Measurements from ENCODE around the gene SCUBE3.

SCUBE3 gene

GRCh38 chr6:35181933-35182612 is 31.7 kb upstream of the SCUBE3 start:
- peak; percentile 79 for DNase-seq (ENCODE audit: low read depth)

- DNase-seq (ENCODE audit: low read depth), result no peak
Observed at GRCh38 chr6:35183281-35183680, 30.5 kb upstream of the SCUBE3 start.

- DNase-seq (ENCODE audit: low read depth), result no peak
Observed at GRCh38 chr6:35183935-35184334, 29.8 kb upstream of the SCUBE3 start.

GRCh38 chr6:35184580-35185301 is 29.0 kb upstream of the SCUBE3 start:
- DNase-seq (ENCODE audit: low read depth), result no peak

GRCh38 chr6:35185302-35185681 is 28.5 kb upstream of the SCUBE3 start:
- peak; percentile 65 for DNase-seq (ENCODE audit: low read depth)

GRCh38 chr6:35185971-35186370 is 27.8 kb upstream of the SCUBE3 start:
- DNase-seq (ENCODE audit: low read depth), result no peak

- no peak for DNase-seq (ENCODE audit: low read depth)
Observed at GRCh38 chr6:35186571-35186970, 27.2 kb upstream of the SCUBE3 start.

- no peak for DNase-seq (ENCODE audit: low read depth)
Observed at GRCh38 chr6:35188886-35189285, 24.9 kb upstream of the SCUBE3 start.

GRCh38 chr6:35190306-35190705 is 23.4 kb upstream of the SCUBE3 start:
- DNase-seq (ENCODE audit: low read depth), result no peak

GRCh38 chr6:35191889-35192288 is 21.9 kb upstream of the SCUBE3 start:
- no peak for DNase-seq (ENCODE audit: low read depth)

GRCh38 chr6:35192301-35192860 is 21.4 kb upstream of the SCUBE3 start:
- DNase-seq (ENCODE audit: low read depth), result no peak

- no peak for DNase-seq (ENCODE audit: low read depth)
Observed at GRCh38 chr6:35194390-35194789, 19.4 kb upstream of the SCUBE3 start.

GRCh38 chr6:35195120-35195780 is 18.5 kb upstream of the SCUBE3 start:
- DNase-seq (ENCODE audit: low read depth), result peak; percentile 27

- no peak for DNase-seq (ENCODE audit: low read depth)
Observed at GRCh38 chr6:35197196-35197595, 16.6 kb upstream of the SCUBE3 start.

GRCh38 chr6:35199866-35200265 is 13.9 kb upstream of the SCUBE3 start:
- DNase-seq (ENCODE audit: low read depth), result no peak

- no peak for DNase-seq (ENCODE audit: low read depth)
Observed at GRCh38 chr6:35202066-35202546, 11.7 kb upstream of the SCUBE3 start.

GRCh38 chr6:35203152-35203670 is 10.5 kb upstream of the SCUBE3 start:
- DNase-seq (ENCODE audit: low read depth), result no peak

GRCh38 chr6:35203680-35204079 is 10.1 kb upstream of the SCUBE3 start:
- DNase-seq (ENCODE audit: low read depth), result no peak

- no peak for DNase-seq (ENCODE audit: low read depth)
Observed at GRCh38 chr6:35206346-35206745, 7.4 kb upstream of the SCUBE3 start.

GRCh38 chr6:35208419-35208818 is 5.3 kb upstream of the SCUBE3 start:
- DNase-seq (ENCODE audit: low read depth), result no peak

GRCh38 chr6:35209081-35209480 is 4.7 kb upstream of the SCUBE3 start:
- DNase-seq (ENCODE audit: low read depth), result no peak

GRCh38 chr6:35209622-35210247 is 4.0 kb upstream of the SCUBE3 start:
- DNase-seq (ENCODE audit: low read depth), result no peak

Data from amniotic epithelial cell (primary cell).